OCI-LY7 (cell line): ENCODE measurements around the gene RNF208.

Experiments
- EZH2phosphoT487 ChIP-seq: fragments of 200-600 bp; sonication (generic); IDR thresholded peaks from 2 replicates; pipeline ENCODE4 v1.6.1; 2018; ENCODE audit warnings: low read depth, borderline replicate concordance, mild to moderate bottlenecking, mixed run types, antibody characterized with exemption, low read length, moderate library complexity, mixed read lengths
- TF ChIP-seq, protein P1 (sequence below): fragments of 200-600 bp; sonication (generic); conservative IDR thresholded peaks from 2 replicates; pipeline ENCODE4 v1.5.1; 2014; ENCODE audit warnings: mild to moderate bottlenecking, antibody characterized with exemption, low read length, moderate library complexity, mixed read lengths

DNA sequence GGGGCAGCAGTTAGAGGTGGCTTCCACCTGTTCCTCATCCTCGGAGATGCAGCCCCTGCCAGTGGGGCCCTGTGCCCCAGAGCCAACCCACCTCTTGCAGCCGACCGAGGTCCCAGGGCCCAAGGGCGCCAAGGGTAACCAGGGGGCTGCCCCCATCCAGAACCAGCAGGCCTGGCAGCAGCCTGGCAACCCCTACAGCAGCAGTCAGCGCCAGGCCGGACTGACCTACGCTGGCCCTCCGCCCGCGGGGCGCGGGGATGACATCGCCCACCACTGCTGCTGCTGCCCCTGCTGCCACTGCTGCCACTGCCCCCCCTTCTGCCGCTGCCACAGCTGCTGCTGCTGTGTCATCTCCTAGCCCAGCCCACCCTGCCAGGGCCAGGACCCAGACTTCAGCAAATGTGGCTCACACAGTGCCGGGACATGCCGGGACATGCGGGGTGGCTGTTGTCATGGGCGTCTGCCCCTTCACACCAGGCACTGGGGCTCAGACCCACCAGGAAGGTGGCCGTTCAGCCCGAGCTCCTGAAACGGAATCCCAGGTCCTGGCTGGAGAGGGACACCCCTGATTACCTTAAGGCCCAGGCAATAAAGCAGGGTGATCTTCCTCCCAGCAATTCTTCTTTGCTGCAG lies 3.8 kb upstream of the RNF208 start:
- TF ChIP-seq, protein P1, sequence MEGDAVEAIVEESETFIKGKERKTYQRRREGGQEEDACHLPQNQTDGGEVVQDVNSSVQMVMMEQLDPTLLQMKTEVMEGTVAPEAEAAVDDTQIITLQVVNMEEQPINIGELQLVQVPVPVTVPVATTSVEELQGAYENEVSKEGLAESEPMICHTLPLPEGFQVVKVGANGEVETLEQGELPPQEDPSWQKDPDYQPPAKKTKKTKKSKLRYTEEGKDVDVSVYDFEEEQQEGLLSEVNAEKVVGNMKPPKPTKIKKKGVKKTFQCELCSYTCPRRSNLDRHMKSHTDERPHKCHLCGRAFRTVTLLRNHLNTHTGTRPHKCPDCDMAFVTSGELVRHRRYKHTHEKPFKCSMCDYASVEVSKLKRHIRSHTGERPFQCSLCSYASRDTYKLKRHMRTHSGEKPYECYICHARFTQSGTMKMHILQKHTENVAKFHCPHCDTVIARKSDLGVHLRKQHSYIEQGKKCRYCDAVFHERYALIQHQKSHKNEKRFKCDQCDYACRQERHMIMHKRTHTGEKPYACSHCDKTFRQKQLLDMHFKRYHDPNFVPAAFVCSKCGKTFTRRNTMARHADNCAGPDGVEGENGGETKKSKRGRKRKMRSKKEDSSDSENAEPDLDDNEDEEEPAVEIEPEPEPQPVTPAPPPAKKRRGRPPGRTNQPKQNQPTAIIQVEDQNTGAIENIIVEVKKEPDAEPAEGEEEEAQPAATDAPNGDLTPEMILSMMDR = no peak
- TF ChIP-seq EZH2phosphoT487 = no peak
